ENCODE results near the gene CD151. TPM values are rescaled to one million over a fixed set of nuclear protein-coding genes. Genes with fewer than 3 reads are reported as not detected.

CD151 gene
- total RNA-seq, 2 experiments from 2014 or later, result 0.28 to 0.84 TPM

- intact Hi-C loops (cut with micrococcal nuclease; ENCODE audit: unreplicated experiment), result no loop called here
- DNase-seq (ENCODE audit: low spot score), result no peak
- no peak overlapping the region for H3K4me2 ChIP-seq (ENCODE audit: low read length)
- H4K20me1 ChIP-seq (ENCODE audit: insufficient read depth, low read length), result no peaks in the 10 kb centered on the region
- H3K4me1 ChIP-seq (ENCODE audit: insufficient read depth, low read length, poor library complexity, severe bottlenecking), result peaks cover 27% of the 10 kb centered on the region
- peaks cover 11% of the 10 kb centered on the region; the same call in 1 of the 2 replicates for H3K36me3 ChIP-seq (ENCODE audit: insufficient read depth, low read length)
- peaks cover 13% of the 10 kb centered on the region for H3K79me2 ChIP-seq (ENCODE audit: insufficient read depth, low read depth, low read length)
- TF ChIP-seq EZH2phosphoT487 (IDR thresholded peaks at IDR 0.05; ENCODE audit: borderline replicate concordance, low read depth, low read length), result no peak
- TF ChIP-seq, protein P1, sequence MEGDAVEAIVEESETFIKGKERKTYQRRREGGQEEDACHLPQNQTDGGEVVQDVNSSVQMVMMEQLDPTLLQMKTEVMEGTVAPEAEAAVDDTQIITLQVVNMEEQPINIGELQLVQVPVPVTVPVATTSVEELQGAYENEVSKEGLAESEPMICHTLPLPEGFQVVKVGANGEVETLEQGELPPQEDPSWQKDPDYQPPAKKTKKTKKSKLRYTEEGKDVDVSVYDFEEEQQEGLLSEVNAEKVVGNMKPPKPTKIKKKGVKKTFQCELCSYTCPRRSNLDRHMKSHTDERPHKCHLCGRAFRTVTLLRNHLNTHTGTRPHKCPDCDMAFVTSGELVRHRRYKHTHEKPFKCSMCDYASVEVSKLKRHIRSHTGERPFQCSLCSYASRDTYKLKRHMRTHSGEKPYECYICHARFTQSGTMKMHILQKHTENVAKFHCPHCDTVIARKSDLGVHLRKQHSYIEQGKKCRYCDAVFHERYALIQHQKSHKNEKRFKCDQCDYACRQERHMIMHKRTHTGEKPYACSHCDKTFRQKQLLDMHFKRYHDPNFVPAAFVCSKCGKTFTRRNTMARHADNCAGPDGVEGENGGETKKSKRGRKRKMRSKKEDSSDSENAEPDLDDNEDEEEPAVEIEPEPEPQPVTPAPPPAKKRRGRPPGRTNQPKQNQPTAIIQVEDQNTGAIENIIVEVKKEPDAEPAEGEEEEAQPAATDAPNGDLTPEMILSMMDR (conservative IDR thresholded peaks at IDR 0.05; ENCODE audit: low read length), result no peak
- no peak overlapping the region for H3K27ac ChIP-seq (ENCODE audit: low read depth, low read length, poor library complexity, severe bottlenecking)
- no TSS peak for BruUV-seq (replicated peaks)
- H2AFZ ChIP-seq (ENCODE audit: low read length), result no peak overlapping the region
- POLR2A ChIA-PET, result no interaction called here
- CTCF ChIA-PET (ENCODE audit: unreplicated experiment), result interaction anchor here (0.5 kb wide), 1 partner anchor 206 kb away, joined by 3 read pairs; no protein-coding TSS in a partner anchor
- no peaks in the 10 kb centered on the region for H3K9me3 ChIP-seq (ENCODE audit: low read length)
- H3K9me2 ChIP-seq (ENCODE audit: insufficient read depth, low read length), result no peaks in the 10 kb centered on the region
- no peak overlapping the region for H3K4me3 ChIP-seq (ENCODE audit: low read depth, low read length, poor library complexity, severe bottlenecking)
These were observed 46.3 kb upstream of the CD151 start for GRCh38 chr11:786235-787083.

GRCh38 chr11:787084-787675 is 45.6 kb upstream of the CD151 start:
- TF ChIP-seq EZH2phosphoT487 (IDR thresholded peaks at IDR 0.05; ENCODE audit: borderline replicate concordance, low read depth, low read length), result no peak
- TF ChIP-seq, protein P1 (conservative IDR thresholded peaks at IDR 0.05; ENCODE audit: low read length), result no peak
- intact Hi-C loops (cut with micrococcal nuclease; ENCODE audit: unreplicated experiment), result no loop called here

More at GRCh38 chr11:787084-787675, 45.6 kb upstream of the CD151 start:
- Histone ChIP-seq H3K4me2 (ENCODE audit: low read length) (peak overlapping the region; percentile 69; the same call in 1 of the 2 replicates), H3K79me2 (ENCODE audit: insufficient read depth, low read depth, low read length) (peaks cover 13% of the 10 kb centered on the region), H3K9me2 (ENCODE audit: insufficient read depth, low read length) (no peaks in the 10 kb centered on the region), H3K27ac (ENCODE audit: low read depth, low read length, poor library complexity, severe bottlenecking) (peak overlapping the region; percentile 6), H3K4me1 (ENCODE audit: insufficient read depth, low read length, poor library complexity, severe bottlenecking) (peaks cover 27% of the 10 kb centered on the region), H2AFZ (ENCODE audit: low read length) (no peak overlapping the region), H4K20me1 (ENCODE audit: insufficient read depth, low read length) (no peaks in the 10 kb centered on the region), H3K36me3 (ENCODE audit: insufficient read depth, low read length) (peaks cover 18% of the 10 kb centered on the region; the same call in 1 of the 2 replicates), H3K4me3 (ENCODE audit: low read depth, low read length, poor library complexity, severe bottlenecking) (no peak overlapping the region), H3K9me3 (ENCODE audit: low read length) (no peaks in the 10 kb centered on the region)
- CTCF ChIA-PET (ENCODE audit: unreplicated experiment), result interaction anchor here (0.5 kb wide), 1 partner anchor 206 kb away, joined by 3 read pairs; no protein-coding TSS in a partner anchor
- BruUV-seq (replicated peaks), result TSS peak; percentile 35
- POLR2A ChIA-PET, result interaction anchor here (0.6 kb wide), 1 partner anchor 30 kb away, joined by 3 read pairs; no protein-coding TSS in a partner anchor
- DNase-seq (ENCODE audit: low spot score), result no peak
